ENCODE measurements around the gene RAB11FIP4.
"Not testable (repeated sequence)": the region's sequence is repeated elsewhere in the genome, so short reads cannot be mapped to it uniquely, and the experiment has no call there.

The RAB11FIP4 gene, protein sequence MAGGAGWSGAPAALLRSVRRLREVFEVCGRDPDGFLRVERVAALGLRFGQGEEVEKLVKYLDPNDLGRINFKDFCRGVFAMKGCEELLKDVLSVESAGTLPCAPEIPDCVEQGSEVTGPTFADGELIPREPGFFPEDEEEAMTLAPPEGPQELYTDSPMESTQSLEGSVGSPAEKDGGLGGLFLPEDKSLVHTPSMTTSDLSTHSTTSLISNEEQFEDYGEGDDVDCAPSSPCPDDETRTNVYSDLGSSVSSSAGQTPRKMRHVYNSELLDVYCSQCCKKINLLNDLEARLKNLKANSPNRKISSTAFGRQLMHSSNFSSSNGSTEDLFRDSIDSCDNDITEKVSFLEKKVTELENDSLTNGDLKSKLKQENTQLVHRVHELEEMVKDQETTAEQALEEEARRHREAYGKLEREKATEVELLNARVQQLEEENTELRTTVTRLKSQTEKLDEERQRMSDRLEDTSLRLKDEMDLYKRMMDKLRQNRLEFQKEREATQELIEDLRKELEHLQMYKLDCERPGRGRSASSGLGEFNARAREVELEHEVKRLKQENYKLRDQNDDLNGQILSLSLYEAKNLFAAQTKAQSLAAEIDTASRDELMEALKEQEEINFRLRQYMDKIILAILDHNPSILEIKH

DNA sequence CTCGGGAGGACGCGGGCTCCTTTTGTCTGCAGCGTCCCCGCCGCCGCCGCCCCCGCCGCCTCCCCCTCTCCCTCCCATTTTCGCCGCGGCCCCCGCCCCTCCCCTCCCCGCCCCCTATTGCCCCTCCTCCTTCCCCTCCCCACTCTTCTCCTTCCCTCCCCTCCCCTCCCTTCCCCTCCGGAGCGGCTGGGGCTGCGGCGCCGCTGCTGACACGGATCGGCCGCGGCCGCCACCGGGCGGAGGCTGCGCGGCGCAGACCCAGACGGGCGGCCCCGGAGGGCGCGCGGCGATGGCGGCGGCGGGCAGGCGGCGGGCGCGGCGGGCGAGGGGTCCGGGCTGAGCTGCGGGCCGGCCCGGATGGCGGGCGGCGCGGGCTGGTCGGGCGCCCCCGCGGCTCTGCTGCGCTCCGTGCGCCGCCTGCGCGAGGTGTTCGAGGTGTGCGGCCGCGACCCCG, at the start of gene RAB11FIP4:
Gene RAB11FIP4 (plus strand): TSS at position 180 of the 454 bp plus-strand sequence. CDS start 178 bp downstream, at position 358.
- no peak within 1 kb of the TSS for H3K27ac ChIP-seq
- TF ChIP-seq ZFX (IDR thresholded peaks at IDR 0.05; ENCODE audit: borderline replicate concordance) = no peak
- TF ChIP-seq, protein P1, sequence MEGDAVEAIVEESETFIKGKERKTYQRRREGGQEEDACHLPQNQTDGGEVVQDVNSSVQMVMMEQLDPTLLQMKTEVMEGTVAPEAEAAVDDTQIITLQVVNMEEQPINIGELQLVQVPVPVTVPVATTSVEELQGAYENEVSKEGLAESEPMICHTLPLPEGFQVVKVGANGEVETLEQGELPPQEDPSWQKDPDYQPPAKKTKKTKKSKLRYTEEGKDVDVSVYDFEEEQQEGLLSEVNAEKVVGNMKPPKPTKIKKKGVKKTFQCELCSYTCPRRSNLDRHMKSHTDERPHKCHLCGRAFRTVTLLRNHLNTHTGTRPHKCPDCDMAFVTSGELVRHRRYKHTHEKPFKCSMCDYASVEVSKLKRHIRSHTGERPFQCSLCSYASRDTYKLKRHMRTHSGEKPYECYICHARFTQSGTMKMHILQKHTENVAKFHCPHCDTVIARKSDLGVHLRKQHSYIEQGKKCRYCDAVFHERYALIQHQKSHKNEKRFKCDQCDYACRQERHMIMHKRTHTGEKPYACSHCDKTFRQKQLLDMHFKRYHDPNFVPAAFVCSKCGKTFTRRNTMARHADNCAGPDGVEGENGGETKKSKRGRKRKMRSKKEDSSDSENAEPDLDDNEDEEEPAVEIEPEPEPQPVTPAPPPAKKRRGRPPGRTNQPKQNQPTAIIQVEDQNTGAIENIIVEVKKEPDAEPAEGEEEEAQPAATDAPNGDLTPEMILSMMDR (IDR thresholded peaks at IDR 0.05) = peak; percentile 9; the same call in 1 of the 2 replicates

DNA sequence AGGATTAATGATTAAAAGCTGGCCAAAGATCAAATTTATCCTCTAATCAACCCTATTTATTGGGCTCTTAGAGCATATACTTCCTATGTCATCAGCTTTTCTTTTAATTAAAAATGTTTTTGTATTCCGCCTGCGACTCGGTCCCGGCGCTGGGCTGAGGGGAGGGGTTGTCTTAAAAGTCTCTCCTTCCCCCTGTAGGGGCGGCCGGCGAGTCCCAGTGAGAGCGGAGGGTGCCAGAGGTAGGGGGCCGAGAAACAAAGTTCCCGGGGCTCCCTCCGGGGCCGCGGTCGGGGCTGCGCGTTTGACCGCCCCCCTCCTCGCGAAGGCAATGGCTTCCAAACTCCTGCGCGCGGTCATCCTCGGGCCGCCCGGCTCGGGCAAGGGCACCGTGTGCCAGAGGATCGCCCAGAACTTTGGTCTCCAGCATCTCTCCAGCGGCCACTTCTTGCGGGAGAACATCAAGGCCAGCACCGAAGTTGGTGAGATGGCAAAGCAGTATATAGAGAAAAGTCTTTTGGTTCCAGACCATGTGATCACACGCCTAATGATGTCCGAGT, 46.2 kb upstream of the RAB11FIP4 start:
- not testable (repeated sequence) for H3K27ac ChIP-seq

DNA sequence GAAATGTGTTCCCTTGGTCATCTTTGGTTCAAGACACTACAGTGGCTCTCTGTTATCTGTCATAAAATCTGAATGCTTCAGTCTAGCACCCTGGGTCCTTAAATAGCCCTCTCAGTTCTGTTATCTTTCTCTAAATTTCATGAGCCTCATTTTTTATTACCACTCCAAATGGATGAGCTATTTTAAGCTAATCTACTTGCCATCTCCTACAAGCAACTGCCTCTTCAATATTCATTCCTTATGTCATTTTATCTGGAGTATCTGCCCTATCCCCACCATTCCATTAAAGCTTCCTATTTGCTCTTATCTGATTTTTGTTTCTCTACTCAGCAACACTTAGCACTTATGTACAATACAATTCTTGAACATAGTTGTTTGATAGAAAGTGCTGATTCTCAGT, 42.0 kb upstream of the RAB11FIP4 start:
- no peak for TF ChIP-seq ZFX (IDR thresholded peaks at IDR 0.05; ENCODE audit: borderline replicate concordance)
- TF ChIP-seq, protein P1 (IDR thresholded peaks at IDR 0.05) = no peak
- H3K27ac ChIP-seq = no peak overlapping the region

DNA sequence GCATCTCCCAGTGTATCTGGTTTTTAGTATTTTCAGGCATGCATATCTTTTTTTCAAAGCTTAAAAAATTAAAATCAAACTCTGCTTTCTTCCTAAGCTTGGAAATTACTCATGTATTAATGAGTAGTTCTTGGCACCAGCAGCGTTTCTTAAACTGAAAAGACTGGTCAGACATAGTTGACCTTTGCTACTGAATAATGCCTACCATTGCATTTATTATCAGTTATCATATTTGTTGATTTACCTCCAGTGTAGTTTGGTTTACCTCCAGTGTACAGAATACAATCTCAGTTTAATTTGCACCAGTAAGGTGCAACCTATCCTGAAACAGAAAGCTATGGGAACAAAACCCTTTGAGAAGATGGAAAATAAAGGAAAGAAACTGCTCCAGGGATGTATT, 35.5 kb upstream of the RAB11FIP4 start:
- TF ChIP-seq ZFX (IDR thresholded peaks at IDR 0.05; ENCODE audit: borderline replicate concordance) = no peak
- TF ChIP-seq, protein P1 (IDR thresholded peaks at IDR 0.05) = no peak
- 0 out of 2 replicates have a peak overlapping the region, but pooled peaks have one; percentile 10 for H3K27ac ChIP-seq

DNA sequence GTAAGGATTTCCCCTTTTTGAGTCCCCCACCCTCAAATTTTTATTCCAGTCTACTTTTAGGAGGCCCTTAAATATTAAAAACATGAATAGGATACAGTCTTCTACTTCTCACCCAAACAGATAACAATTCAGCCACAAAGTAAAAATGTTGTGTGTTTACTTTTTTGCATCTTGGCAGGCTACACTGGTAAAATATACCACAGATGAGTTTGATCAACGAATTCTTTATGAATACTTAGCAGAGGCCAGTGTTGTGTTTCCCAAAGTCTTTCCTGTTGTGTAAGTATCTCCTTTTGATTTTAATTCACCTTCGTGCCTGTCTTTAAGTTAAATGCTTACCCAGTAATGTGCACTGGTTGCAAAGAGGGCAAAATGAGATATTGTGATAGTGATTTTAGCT, 34.4 kb upstream of the RAB11FIP4 start:
- H3K27ac ChIP-seq = no peak overlapping the region
- TF ChIP-seq ZFX (IDR thresholded peaks at IDR 0.05; ENCODE audit: borderline replicate concordance) = no peak
- TF ChIP-seq, protein P1 (IDR thresholded peaks at IDR 0.05) = no peak

DNA sequence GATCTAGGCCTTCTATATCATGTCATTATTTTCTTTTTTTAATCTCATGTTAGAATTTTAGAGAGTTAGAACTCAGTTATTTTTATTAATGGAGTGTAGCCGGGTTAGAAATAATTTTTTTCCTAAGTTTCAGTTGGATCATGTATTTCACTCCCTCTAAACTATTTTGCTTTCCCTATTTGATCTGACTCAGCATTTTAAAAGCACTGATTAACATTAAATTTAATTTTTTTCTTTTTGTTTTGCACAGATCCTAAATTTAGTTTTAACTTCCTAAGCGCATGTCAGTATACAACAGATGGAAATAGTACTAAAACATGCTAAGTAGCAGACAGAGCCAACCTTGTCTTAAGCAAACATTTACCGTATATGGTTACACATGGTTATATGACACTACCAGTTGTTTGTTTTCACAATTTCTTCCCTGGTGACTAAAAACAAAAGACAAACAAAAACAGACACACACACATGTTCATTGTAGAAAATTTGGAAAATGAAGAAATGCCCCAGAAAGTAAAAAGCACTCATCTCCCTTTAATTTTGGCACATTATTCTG, 33.6 kb upstream of the RAB11FIP4 start:
- TF ChIP-seq ZFX (IDR thresholded peaks at IDR 0.05; ENCODE audit: borderline replicate concordance) = no peak
- TF ChIP-seq, protein P1 (IDR thresholded peaks at IDR 0.05) = no peak
- H3K27ac ChIP-seq = no peak overlapping the region

DNA sequence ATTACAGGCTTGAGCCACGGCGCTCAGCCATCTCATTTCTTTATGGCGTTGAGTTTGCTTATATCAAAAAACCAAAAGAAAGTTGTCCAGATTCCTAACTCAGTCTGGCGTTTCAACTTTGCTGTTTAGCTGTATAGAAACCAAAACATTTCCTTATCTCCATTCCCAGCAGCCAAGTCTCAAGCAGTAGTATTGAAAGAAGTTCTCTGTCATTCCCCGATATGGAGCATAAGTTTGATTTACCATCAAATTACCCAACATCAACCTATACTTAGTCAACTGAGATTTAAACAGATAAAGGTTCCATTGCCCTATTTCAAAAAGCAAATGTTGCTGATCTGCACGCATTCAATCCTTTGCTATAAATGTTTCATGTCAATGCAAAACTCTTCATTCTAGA, 27.5 kb upstream of the RAB11FIP4 start:
- TF ChIP-seq, protein P1 (IDR thresholded peaks at IDR 0.05) = no peak
- no peak for TF ChIP-seq ZFX (IDR thresholded peaks at IDR 0.05; ENCODE audit: borderline replicate concordance)
- H3K27ac ChIP-seq = no peak overlapping the region

Data from 22Rv1 (cell line).